ENCODE results near the gene C1orf226.
A peak's percentile ranks its signal among the peaks of the same experiment; 100 is the strongest.

The C1orf226 gene

GRCh38 chr1:162387226-162388082 is 5.9 kb downstream of the C1orf226 start:
- DNase-seq (no peak), ATAC-seq (no peak)
- Mint-ChIP-seq H3K9me3 (no peaks in the 10 kb centered on the region), H3K4me3 (no peak overlapping the region), H3K27me3 (peaks cover 29% of the 10 kb centered on the region), H3K4me1 (peaks cover 5% of the 10 kb centered on the region), H3K27ac (no peak overlapping the region)

GRCh38 chr1:162388083-162388594 is 6.6 kb downstream of the C1orf226 start:
- H3K4me3 Mint-ChIP-seq: no peak overlapping the region
- H3K27ac Mint-ChIP-seq: no peak overlapping the region
- H3K9me3 Mint-ChIP-seq: no peaks in the 10 kb centered on the region
- H3K4me1 Mint-ChIP-seq: peaks cover 5% of the 10 kb centered on the region
- H3K27me3 Mint-ChIP-seq: peaks cover 29% of the 10 kb centered on the region
- DNase-seq (no peak), ATAC-seq (no peak)

GRCh38 chr1:162388615-162389014 is 7.1 kb downstream of the C1orf226 start:
- Mint-ChIP-seq H3K4me1 (peaks cover 5% of the 10 kb centered on the region), H3K4me3 (no peak overlapping the region), H3K27me3 (peaks cover 29% of the 10 kb centered on the region), H3K9me3 (no peaks in the 10 kb centered on the region), H3K27ac (no peak overlapping the region)
- no peak for DNase-seq
- ATAC-seq: no peak

- Mint-ChIP-seq H3K4me3 (no peak overlapping the region), H3K9me3 (no peaks in the 10 kb centered on the region), H3K27me3 (peaks cover 29% of the 10 kb centered on the region), H3K27ac (no peak overlapping the region), H3K4me1 (peaks cover 5% of the 10 kb centered on the region)
- no peak for DNase-seq
- ATAC-seq: no peak
Measured at GRCh38 chr1:162389021-162389818, 7.7 kb downstream of the C1orf226 start.

GRCh38 chr1:162389971-162390370 is 8.4 kb downstream of the C1orf226 start:
- no peak overlapping the region for H3K27ac Mint-ChIP-seq
- no peak for DNase-seq
- peaks cover 29% of the 10 kb centered on the region for H3K27me3 Mint-ChIP-seq
- H3K9me3 Mint-ChIP-seq: no peaks in the 10 kb centered on the region
- H3K4me3 Mint-ChIP-seq: no peak overlapping the region
- no peak for ATAC-seq
- peaks cover 5% of the 10 kb centered on the region for H3K4me1 Mint-ChIP-seq

GRCh38 chr1:162390396-162391185 is 9.1 kb downstream of the C1orf226 start:
- ATAC-seq (no peak), DNase-seq (no peak)
- no peak overlapping the region for H3K27ac Mint-ChIP-seq
- peaks cover 29% of the 10 kb centered on the region for H3K27me3 Mint-ChIP-seq
- no peaks in the 10 kb centered on the region for H3K9me3 Mint-ChIP-seq
- H3K4me3 Mint-ChIP-seq: no peak overlapping the region
- H3K4me1 Mint-ChIP-seq: peaks cover 5% of the 10 kb centered on the region

GRCh38 chr1:162391790-162392563 is 10.4 kb downstream of the C1orf226 start:
- DNase-seq: no peak
- no peak for ATAC-seq
- no peaks in the 10 kb centered on the region for H3K9me3 Mint-ChIP-seq
- H3K4me1 Mint-ChIP-seq: peaks cover 5% of the 10 kb centered on the region
- H3K27me3 Mint-ChIP-seq: peaks cover 42% of the 10 kb centered on the region
- no peak overlapping the region for H3K27ac Mint-ChIP-seq
- no peak overlapping the region for H3K4me3 Mint-ChIP-seq

- Mint-ChIP-seq H3K4me3 (no peak overlapping the region), H3K27me3 (peaks cover 41% of the 10 kb centered on the region), H3K9me3 (no peaks in the 10 kb centered on the region), H3K27ac (no peak overlapping the region), H3K4me1 (no peaks in the 10 kb centered on the region)
- DNase-seq: no peak
- peak; percentile 37 for ATAC-seq
Measured at GRCh38 chr1:162396201-162396906, 14.8 kb downstream of the C1orf226 start.

- H3K4me1 Mint-ChIP-seq: no peaks in the 10 kb centered on the region
Measured at GRCh38 chr1:162397039-162397448, 15.5 kb downstream of the C1orf226 start.

GRCh38 chr1:162397943-162398560 is 16.5 kb downstream of the C1orf226 start:
- Mint-ChIP-seq H3K27me3 (peaks cover 50% of the 10 kb centered on the region), H3K4me3 (no peak overlapping the region), H3K4me1 (no peaks in the 10 kb centered on the region), H3K9me3 (no peaks in the 10 kb centered on the region), H3K27ac (no peak overlapping the region)
- DNase-seq: no peak
- ATAC-seq: no peak

More at GRCh38 chr1:162397039-162397448, 15.5 kb downstream of the C1orf226 start:
- ATAC-seq: peak; percentile 28
- Mint-ChIP-seq H3K9me3 (no peaks in the 10 kb centered on the region), H3K27me3 (peaks cover 43% of the 10 kb centered on the region), H3K27ac (no peak overlapping the region), H3K4me3 (no peak overlapping the region)
- DNase-seq: no peak

- no peak overlapping the region for H3K4me3 Mint-ChIP-seq
- H3K27me3 Mint-ChIP-seq: peaks cover 50% of the 10 kb centered on the region
- H3K9me3 Mint-ChIP-seq: no peaks in the 10 kb centered on the region
- ATAC-seq (no peak), DNase-seq (no peak)
- no peak overlapping the region for H3K27ac Mint-ChIP-seq
- H3K4me1 Mint-ChIP-seq: no peaks in the 10 kb centered on the region
Measured at GRCh38 chr1:162398999-162399580, 17.6 kb downstream of the C1orf226 start.

GRCh38 chr1:162400790-162401355 is 19.3 kb downstream of the C1orf226 start:
- peaks cover 48% of the 10 kb centered on the region for H3K27me3 Mint-ChIP-seq
- H3K4me1 Mint-ChIP-seq: no peaks in the 10 kb centered on the region
- no peak overlapping the region for H3K27ac Mint-ChIP-seq
- H3K4me3 Mint-ChIP-seq: no peak overlapping the region
- H3K9me3 Mint-ChIP-seq: no peaks in the 10 kb centered on the region
- DNase-seq (no peak), ATAC-seq (no peak)

GRCh38 chr1:162404550-162405160 is 23.1 kb downstream of the C1orf226 start:
- H3K27me3 Mint-ChIP-seq: peaks cover 11% of the 10 kb centered on the region
- DNase-seq (no peak), ATAC-seq (no peak)
- H3K27ac Mint-ChIP-seq: no peak overlapping the region
- no peak overlapping the region for H3K4me3 Mint-ChIP-seq
- no peaks in the 10 kb centered on the region for H3K9me3 Mint-ChIP-seq
- H3K4me1 Mint-ChIP-seq: no peaks in the 10 kb centered on the region

Measured in stimulated activated naive CD8-positive, alpha-beta T cell treated with anti-CD3 and anti-CD28 coated beads, Interleukin-15, amount 100 ng/mL, for 72 hours (primary cell).